Natural killer cell (primary cell): Measurements from ENCODE around the gene PPOX. TPM values are rescaled to one million over a fixed set of nuclear protein-coding genes. Genes with fewer than 3 reads are reported as not detected.

ENCODE experiments used
- ATAC-seq, 3 donors: fragments of 150-1000 bp in 2 of 3; fragments of 200-7000 bp in 1 of 3; cut with Tn5 transposase; 1 replicate in 1 of 3; 2 replicates in 2 of 3; pipeline ENCODE4 v1.10.0; 2021; ENCODE audit warnings: mild to moderate bottlenecking in 2 of 3, moderate library complexity in 2 of 3
- DNase-seq, 2 donors: peaks; one replicate each; pipeline versions ENCODE4 v3.0.0 to v3.0.0-alpha.2; 2013 to 2021; ENCODE audit warnings: mixed read lengths in 1 of 2
- H3K27ac ChIP-seq: one replicate; pipeline ENCODE4 v1.5.1; 2013; ENCODE audit warnings: mild to moderate bottlenecking, low read length
- H3K27me3 ChIP-seq: one replicate; pipeline ENCODE4 v1.6.1; 2013; ENCODE audit warnings: low read length; ENCODE audit not compliant: control insufficient read depth, insufficient read depth
- H3K36me3 ChIP-seq: one replicate; pipeline ENCODE4 v1.6.1; 2013; ENCODE audit warnings: low read length; ENCODE audit not compliant: control insufficient read depth, insufficient read depth
- H3K4me1 ChIP-seq: one replicate; pipeline ENCODE4 v1.6.1; 2013; ENCODE audit warnings: low read length; ENCODE audit not compliant: control insufficient read depth, insufficient read depth
- H3K4me3 ChIP-seq: one replicate; pipeline ENCODE4 v1.5.1; 2013; ENCODE audit warnings: low read length
- H3K9me3 ChIP-seq: one replicate; pipeline ENCODE4 v1.6.1; 2013; ENCODE audit warnings: low read length; ENCODE audit not compliant: control insufficient read depth, insufficient read depth
- H3K27ac Mint-ChIP-seq, 2 donors: one replicate each; pipeline ENCODE4 v1.8.0; 2022; ENCODE audit warnings: mild to moderate bottlenecking in 2 of 2, mixed read lengths in 2 of 2, moderate library complexity in 1 of 2
- H3K27me3 Mint-ChIP-seq, 2 donors: one replicate each; pipeline ENCODE4 v1.8.0; 2022; ENCODE audit warnings: low read depth in 2 of 2, mixed read lengths in 2 of 2
- H3K36me3 Mint-ChIP-seq: one replicate; pipeline ENCODE4 v1.8.0; 2022; ENCODE audit warnings: mixed read lengths
- H3K4me1 Mint-ChIP-seq, 2 donors: one replicate each; pipeline ENCODE4 v1.8.0; 2022; ENCODE audit warnings: mixed read lengths in 2 of 2
- H3K4me3 Mint-ChIP-seq: one replicate; pipeline ENCODE4 v1.8.0; 2022; ENCODE audit warnings: mild to moderate bottlenecking, moderate library complexity, mixed read lengths
- H3K9me3 Mint-ChIP-seq, 2 donors: one replicate each; pipeline ENCODE4 v1.8.0; 2022; ENCODE audit warnings: mixed read lengths in 2 of 2
- WGBS: methylation state at CpG from one replicate; pipeline ENCODE4 v1.1.7; 2013; ENCODE audit warnings: missing lambda C conversion rate; ENCODE audit not compliant: insufficient coverage; 5-methylcytosine and 5-hydroxymethylcytosine counted together
- intact Hi-C: fragments of 100-400 bp; cut with micrococcal nuclease; formaldehyde crosslinking; loops from one replicate; pipeline ENCODE4 v1.14.2; 2022
- total RNA-seq, 4 donors: library from RNA; stranded (reverse); fragments of 120-200 nt in 1 of 4; gene quantifications; one replicate each; pipeline versions ENCODE4 v1.2.3 to v1.2.4, GENCODE V29; 2013 to 2022
- TF ChIP-seq, protein P1 (sequence below): fragments of 200-600 bp; IDR thresholded peaks from one replicate; pipeline ENCODE4 v1.8.0; 2022; ENCODE audit warnings: antibody characterized with exemption

PPOX gene
- total RNA-seq, 3 donors from 2014 or later (not counting 1 experiment from before 2014, with no cell fraction given): 45.5 to 66.3 (median 57.4) TPM

DNA sequence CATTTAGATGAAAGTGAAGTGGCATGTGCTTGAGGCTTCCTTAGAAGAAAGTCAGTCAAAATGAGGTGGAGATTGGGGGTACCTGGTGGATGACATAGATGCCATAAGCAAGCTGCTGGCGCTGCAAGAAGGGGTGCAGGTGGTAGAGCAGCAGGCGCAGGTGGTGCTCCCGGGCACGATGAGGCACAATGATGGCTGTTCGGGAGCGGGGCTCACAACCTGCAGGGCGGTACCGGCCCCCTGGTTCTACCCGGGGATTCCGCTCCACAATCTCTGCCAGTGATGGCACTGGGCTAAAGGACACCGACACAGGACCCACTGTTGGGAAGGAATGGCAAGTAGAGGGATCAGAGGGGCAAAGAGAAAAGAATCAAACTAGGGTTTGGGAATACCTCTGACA, 8.7 kb downstream of the PPOX start:
- intact Hi-C loops: no loop called here
- TF ChIP-seq, protein P1, sequence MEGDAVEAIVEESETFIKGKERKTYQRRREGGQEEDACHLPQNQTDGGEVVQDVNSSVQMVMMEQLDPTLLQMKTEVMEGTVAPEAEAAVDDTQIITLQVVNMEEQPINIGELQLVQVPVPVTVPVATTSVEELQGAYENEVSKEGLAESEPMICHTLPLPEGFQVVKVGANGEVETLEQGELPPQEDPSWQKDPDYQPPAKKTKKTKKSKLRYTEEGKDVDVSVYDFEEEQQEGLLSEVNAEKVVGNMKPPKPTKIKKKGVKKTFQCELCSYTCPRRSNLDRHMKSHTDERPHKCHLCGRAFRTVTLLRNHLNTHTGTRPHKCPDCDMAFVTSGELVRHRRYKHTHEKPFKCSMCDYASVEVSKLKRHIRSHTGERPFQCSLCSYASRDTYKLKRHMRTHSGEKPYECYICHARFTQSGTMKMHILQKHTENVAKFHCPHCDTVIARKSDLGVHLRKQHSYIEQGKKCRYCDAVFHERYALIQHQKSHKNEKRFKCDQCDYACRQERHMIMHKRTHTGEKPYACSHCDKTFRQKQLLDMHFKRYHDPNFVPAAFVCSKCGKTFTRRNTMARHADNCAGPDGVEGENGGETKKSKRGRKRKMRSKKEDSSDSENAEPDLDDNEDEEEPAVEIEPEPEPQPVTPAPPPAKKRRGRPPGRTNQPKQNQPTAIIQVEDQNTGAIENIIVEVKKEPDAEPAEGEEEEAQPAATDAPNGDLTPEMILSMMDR: no peak
- DNase-seq (no peak), ATAC-seq (no peak)
- peaks cover 21% of the 10 kb centered on the region for H3K4me1 ChIP-seq
- no peaks in the 10 kb centered on the region for H3K9me3 ChIP-seq
- 97% methylated on average over 11 of the region's 11 CpGs for WGBS
- peak overlapping the region; percentile 96 to 99 for H3K27ac Mint-ChIP-seq
- no peak overlapping the region for H3K4me3 ChIP-seq
- peaks cover 29% of the 10 kb centered on the region for H3K36me3 Mint-ChIP-seq
- no peaks in the 10 kb centered on the region for H3K9me3 Mint-ChIP-seq
- peaks cover 53 to 67% of the 10 kb centered on the region in 2 donors for H3K4me1 Mint-ChIP-seq
- H3K4me3 Mint-ChIP-seq: peak overlapping the region; percentile 55
- H3K27me3 Mint-ChIP-seq: no peaks in the 10 kb centered on the region
- peaks cover 54% of the 10 kb centered on the region for H3K36me3 ChIP-seq
- no peaks in the 10 kb centered on the region for H3K27me3 ChIP-seq
- no peak overlapping the region for H3K27ac ChIP-seq

DNA sequence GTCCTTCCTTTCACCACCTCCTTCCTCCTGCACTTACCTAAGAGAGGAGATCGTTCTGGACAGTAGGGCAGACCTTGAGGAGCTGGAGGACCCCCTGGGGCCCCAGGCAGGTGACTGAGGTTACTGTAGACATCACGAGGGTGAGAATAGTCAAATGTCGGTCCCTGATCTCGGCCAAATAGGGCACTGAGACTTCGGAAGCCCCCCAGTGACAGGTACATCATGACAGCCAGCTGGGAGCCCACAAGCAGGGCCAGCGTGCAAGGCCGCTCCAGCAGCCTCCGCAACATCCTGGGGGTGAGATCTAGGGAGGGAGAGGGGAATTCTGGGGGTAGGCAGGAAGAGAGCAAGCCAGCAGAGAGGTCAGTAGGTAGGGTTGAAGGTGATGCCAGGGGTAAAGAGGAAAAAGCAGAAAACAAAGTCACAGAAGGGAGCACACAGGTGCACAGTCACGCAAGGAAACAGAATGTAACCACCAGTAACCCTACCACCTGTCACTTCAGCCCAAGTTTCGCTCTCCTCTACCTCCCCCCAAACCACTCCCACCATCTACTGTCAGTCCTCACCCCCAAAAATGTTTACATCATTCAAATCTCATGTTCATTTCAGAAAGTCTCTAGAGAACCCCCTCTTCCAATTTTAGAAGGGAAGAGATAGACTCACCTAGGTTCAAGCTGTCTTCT, 9.7 kb downstream of the PPOX start:
- intact Hi-C loops: no loop called here
- no peak for ATAC-seq
- H3K27me3 Mint-ChIP-seq: no peaks in the 10 kb centered on the region
- H3K27ac Mint-ChIP-seq: peak overlapping the region; percentile 96 to 99
- Histone ChIP-seq H3K27ac (no peak overlapping the region), H3K9me3 (no peaks in the 10 kb centered on the region), H3K4me1 (peaks cover 22% of the 10 kb centered on the region), H3K27me3 (no peaks in the 10 kb centered on the region), H3K4me3 (no peak overlapping the region), H3K36me3 (peaks cover 46% of the 10 kb centered on the region)
- WGBS: 92% methylated on average over 10 of the region's 10 CpGs
- H3K4me1 Mint-ChIP-seq: peaks cover 62 to 75% of the 10 kb centered on the region in 2 donors
- DNase-seq: no peak
- H3K4me3 Mint-ChIP-seq: peak overlapping the region; percentile 99
- H3K36me3 Mint-ChIP-seq: peaks cover 26% of the 10 kb centered on the region
- TF ChIP-seq, protein P1: no peak
- no peaks in the 10 kb centered on the region for H3K9me3 Mint-ChIP-seq

GRCh38 chr1:161176468-161177111, 10.4 kb downstream of the PPOX start:
- peak overlapping the region; percentile 99 for H3K4me3 Mint-ChIP-seq
- Histone ChIP-seq H3K9me3 (no peaks in the 10 kb centered on the region), H3K4me1 (peaks cover 28% of the 10 kb centered on the region), H3K27ac (peak overlapping the region; percentile 89), H3K36me3 (peaks cover 40% of the 10 kb centered on the region), H3K27me3 (no peaks in the 10 kb centered on the region), H3K4me3 (peak overlapping the region; percentile 96)
- H3K4me1 Mint-ChIP-seq: peaks cover 67 to 75% of the 10 kb centered on the region in 2 donors
- no peaks in the 10 kb centered on the region for H3K9me3 Mint-ChIP-seq
- WGBS: 54% methylated on average over 7 of the region's 17 CpGs
- peak overlapping the region; percentile 96 to 99 for H3K27ac Mint-ChIP-seq
- peaks cover 22% of the 10 kb centered on the region for H3K36me3 Mint-ChIP-seq
- TF ChIP-seq, protein P1: no peak
- no peak for DNase-seq
- intact Hi-C loops: loop anchor here (1.0 kb wide), 1 partner anchor 10 kb away; the partner anchor contains the start of gene PPOX
- peak in 1 of 3 donors; percentile 25 for ATAC-seq
- H3K27me3 Mint-ChIP-seq: no peaks in the 10 kb centered on the region
